BLaER1 treated with 17β-estradiol and CSF1 and Interleukin-3, amounts not matched to agents 10 nM and 100 nM (cell line): ENCODE results near the gene TTC19.
"Not testable (repeated sequence)": the region's sequence is repeated elsewhere in the genome, so short reads cannot be mapped to it uniquely, and the experiment has no call there.

Source experiments
- H3K27ac ChIP-seq, 11 experiments: shearing (Covaris generic); formaldehyde crosslinking; 2 replicates each; pipeline ENCODE4 v1.8.1; 2022
- H3K27me3 ChIP-seq, 11 experiments: shearing (Covaris generic); formaldehyde crosslinking; 2 replicates each; pipeline ENCODE4 v1.8.1; 2022
- H3K36me3 ChIP-seq, 11 experiments: shearing (Covaris generic); formaldehyde crosslinking; 2 replicates each; pipeline ENCODE4 v1.8.1; 2022
- H3K4me1 ChIP-seq, 10 experiments: shearing (Covaris generic); formaldehyde crosslinking; 2 replicates each; pipeline ENCODE4 v1.8.1; 2022
- H3K4me2 ChIP-seq, 11 experiments: shearing (Covaris generic); formaldehyde crosslinking; 2 replicates each; pipeline ENCODE4 v1.8.1; 2022
- H3K4me3 ChIP-seq, 10 experiments: shearing (Covaris generic); formaldehyde crosslinking; 2 replicates each; pipeline ENCODE4 v1.8.1; 2022
- H3K9ac ChIP-seq, 11 experiments: shearing (Covaris generic); formaldehyde crosslinking; 2 replicates each; pipeline ENCODE4 v1.8.1; 2022
- H3K9me3 ChIP-seq, 11 experiments: shearing (Covaris generic); formaldehyde crosslinking; replicated peaks in 1 of 11; 2 replicates each; pipeline ENCODE4 v1.8.1; 2022
- H4K20me1 ChIP-seq, 11 experiments: shearing (Covaris generic); formaldehyde crosslinking; 2 replicates each; pipeline ENCODE4 v1.8.1; 2022
- Cebpa-rat ChIP-seq, 11 experiments: shearing (Covaris generic); IDR thresholded peaks; 2 replicates each; pipeline ENCODE4 v1.8.1; 2022

TTC19 gene

GRCh38 chr17:16048811-16049449 is 49.3 kb downstream of the TTC19 start:
- no peaks in the 10 kb centered on the region for H3K9me3 ChIP-seq
- H3K4me3 ChIP-seq = no peak overlapping the region
- no peak overlapping the region for H3K9ac ChIP-seq
- H4K20me1 ChIP-seq = peaks cover 5 to 55% (median 20%) of the 10 kb centered on the region in 11 experiments; a peak in 16 of 22 replicates
- no peak overlapping the region for H3K27ac ChIP-seq
- H3K27me3 ChIP-seq = no peaks in the 10 kb centered on the region
- H3K4me2 ChIP-seq = no peak overlapping the region
- H3K4me1 ChIP-seq = no peaks in the 10 kb centered on the region
- peaks cover 96 to 100% (median 100%) of the 10 kb centered on the region in 11 experiments for H3K36me3 ChIP-seq
- no peak for TF ChIP-seq Cebpa-rat (IDR thresholded peaks at IDR 0.05)

DNA sequence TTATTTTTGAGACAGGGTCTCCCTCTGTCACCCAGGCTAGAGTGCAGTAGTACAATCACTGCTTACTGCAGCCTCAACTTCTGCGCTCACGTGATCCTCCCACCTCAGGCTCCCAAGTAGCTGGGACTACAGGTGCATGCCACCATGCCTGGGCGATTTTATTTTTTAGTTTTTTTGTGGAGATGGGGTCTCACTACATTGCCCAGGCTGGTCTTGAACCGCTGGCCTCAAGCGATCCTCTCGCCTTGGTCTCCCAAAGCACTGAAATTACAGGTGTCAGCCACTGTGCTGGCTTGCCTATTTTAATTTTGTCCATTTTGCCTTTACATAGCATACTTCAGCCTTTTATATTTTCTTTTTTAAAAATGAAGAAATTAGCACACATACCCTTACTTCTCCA is 51.2 kb downstream of the TTC19 start:
- H3K4me2 ChIP-seq = no peak overlapping the region
- H4K20me1 ChIP-seq = peaks cover 5 to 61% (median 28%) of the 10 kb centered on the region in 11 experiments; a peak in 17 of 22 replicates
- H3K36me3 ChIP-seq = peaks cover 96 to 100% (median 100%) of the 10 kb centered on the region in 11 experiments
- no peaks in the 10 kb centered on the region for H3K27me3 ChIP-seq
- no peaks in the 10 kb centered on the region for H3K4me1 ChIP-seq
- H3K4me3 ChIP-seq = no peak overlapping the region
- H3K9me3 ChIP-seq = peaks cover 0 to 4% (median 0%) of the 10 kb centered on the region in 11 experiments; a peak in 1 of 22 replicates
- no peak overlapping the region for H3K27ac ChIP-seq
- no peak overlapping the region for H3K9ac ChIP-seq
- TF ChIP-seq Cebpa-rat (IDR thresholded peaks at IDR 0.05) = no peak

GRCh38 chr17:16052486-16052885 is 52.9 kb downstream of the TTC19 start:
- no peaks in the 10 kb centered on the region for H3K4me1 ChIP-seq
- no peak overlapping the region for H3K4me2 ChIP-seq
- no peaks in the 10 kb centered on the region for H3K27me3 ChIP-seq
- no peak for TF ChIP-seq Cebpa-rat (IDR thresholded peaks at IDR 0.05)
- H3K9me3 ChIP-seq = peaks cover 0 to 4% (median 0%) of the 10 kb centered on the region in 11 experiments; a peak in 1 of 22 replicates
- peaks cover 5 to 56% (median 28%) of the 10 kb centered on the region in 11 experiments; a peak in 17 of 22 replicates for H4K20me1 ChIP-seq
- no peak overlapping the region for H3K4me3 ChIP-seq
- H3K9ac ChIP-seq = no peak overlapping the region
- H3K27ac ChIP-seq = no peak overlapping the region
- H3K36me3 ChIP-seq = peaks cover 96 to 100% (median 100%) of the 10 kb centered on the region in 11 experiments

GRCh38 chr17:16055139-16055538 is 55.5 kb downstream of the TTC19 start:
- H3K9ac ChIP-seq, H3K4me3 ChIP-seq, H3K4me1 ChIP-seq, H3K4me2 ChIP-seq, H3K27me3 ChIP-seq, H3K27ac ChIP-seq, H3K9me3 ChIP-seq: not testable (repeated sequence)
- Histone ChIP-seq H3K36me3 (peaks cover 97 to 100% (median 100%) of the 10 kb centered on the region in 11 experiments), H4K20me1 (peaks cover 4 to 42% (median 27%) of the 10 kb centered on the region in 11 experiments; a peak in 13 of 22 replicates)

- no peaks in the 10 kb centered on the region for H3K9me3 ChIP-seq
- H4K20me1 ChIP-seq = peaks cover 0 to 26% (median 10%) of the 10 kb centered on the region in 11 experiments; a peak in 8 of 22 replicates
- H3K4me2 ChIP-seq = no peak overlapping the region
- H3K27ac ChIP-seq = no peak overlapping the region
- no peak for TF ChIP-seq Cebpa-rat (IDR thresholded peaks at IDR 0.05)
- no peak overlapping the region for H3K4me3 ChIP-seq
- H3K9ac ChIP-seq = no peak overlapping the region
- H3K36me3 ChIP-seq = peaks cover 98 to 100% (median 100%) of the 10 kb centered on the region in 11 experiments
- H3K27me3 ChIP-seq = no peaks in the 10 kb centered on the region
- no peaks in the 10 kb centered on the region for H3K4me1 ChIP-seq
These were observed 62.0 kb downstream of the TTC19 start for GRCh38 chr17:16061631-16062030.

- Histone ChIP-seq H3K27me3 (no peaks in the 10 kb centered on the region), H3K36me3 (peaks cover 98 to 100% (median 100%) of the 10 kb centered on the region in 11 experiments), H3K4me1 (no peaks in the 10 kb centered on the region), H3K9ac (no peak overlapping the region), H3K9me3 (no peaks in the 10 kb centered on the region), H3K4me2 (no peak overlapping the region), H4K20me1 (peaks cover 0 to 19% (median 5%) of the 10 kb centered on the region in 11 experiments; a peak in 5 of 22 replicates), H3K4me3 (no peak overlapping the region), H3K27ac (no peak overlapping the region)
- TF ChIP-seq Cebpa-rat (IDR thresholded peaks at IDR 0.05) = no peak
These were observed 66.5 kb downstream of the TTC19 start for GRCh38 chr17:16066125-16066524.

DNA sequence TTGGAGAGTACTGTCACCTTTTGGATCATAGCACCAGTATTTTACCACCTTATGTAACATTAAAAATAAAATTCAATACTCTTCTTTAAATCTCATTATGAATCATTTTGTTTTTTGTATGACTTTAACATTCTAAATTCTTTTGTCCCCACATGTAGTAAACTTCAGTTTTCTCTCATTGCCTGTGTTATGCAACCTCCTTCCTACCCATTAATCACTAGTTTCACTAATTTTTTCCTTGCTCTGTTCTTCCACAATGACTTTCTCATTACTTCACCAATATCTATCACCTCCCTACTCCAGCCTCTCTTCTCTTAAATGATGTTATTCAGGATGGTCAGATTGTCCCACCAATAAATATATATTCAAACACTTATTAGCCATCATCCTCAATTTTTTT is 68.7 kb downstream of the TTC19 start:
- no peak overlapping the region for H3K4me2 ChIP-seq
- H3K27ac ChIP-seq = no peak overlapping the region
- no peak overlapping the region for H3K4me3 ChIP-seq
- H3K9me3 ChIP-seq = no peaks in the 10 kb centered on the region
- H3K4me1 ChIP-seq = no peaks in the 10 kb centered on the region
- H4K20me1 ChIP-seq = peaks cover 0 to 11% (median 2%) of the 10 kb centered on the region in 11 experiments; a peak in 4 of 22 replicates
- H3K9ac ChIP-seq = no peak overlapping the region
- peaks cover 94 to 100% (median 99%) of the 10 kb centered on the region in 11 experiments for H3K36me3 ChIP-seq
- no peak for TF ChIP-seq Cebpa-rat (IDR thresholded peaks at IDR 0.05)
- no peaks in the 10 kb centered on the region for H3K27me3 ChIP-seq

DNA sequence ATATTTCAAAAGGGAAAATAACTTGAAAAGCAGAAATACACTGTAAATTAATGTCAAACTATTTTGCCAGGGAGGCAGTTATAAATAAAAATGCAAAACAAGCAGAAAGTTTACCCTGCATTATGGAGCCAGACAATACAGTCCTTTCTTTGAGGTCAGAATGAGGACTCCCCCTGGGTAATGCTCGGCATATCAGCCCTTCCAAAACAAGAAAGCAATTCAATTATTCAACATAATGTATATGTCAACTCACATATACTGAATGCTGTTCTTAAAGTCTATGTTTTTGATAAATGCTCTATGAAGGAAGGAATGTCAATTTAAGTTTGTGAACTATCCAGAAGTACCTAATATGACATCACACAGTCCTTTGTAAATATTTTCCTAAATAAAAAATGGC is 72.4 kb downstream of the TTC19 start:
- TF ChIP-seq Cebpa-rat (IDR thresholded peaks at IDR 0.05) = no peak
- Histone ChIP-seq H3K9me3 (no peaks in the 10 kb centered on the region), H3K9ac (no peak overlapping the region), H3K4me1 (no peaks in the 10 kb centered on the region), H3K27ac (no peak overlapping the region), H4K20me1 (peaks cover 0 to 9% (median 4%) of the 10 kb centered on the region in 11 experiments; a peak in 7 of 22 replicates), H3K36me3 (peaks cover 92 to 100% (median 99%) of the 10 kb centered on the region in 11 experiments), H3K4me2 (no peak overlapping the region), H3K27me3 (no peaks in the 10 kb centered on the region), H3K4me3 (no peak overlapping the region)

DNA sequence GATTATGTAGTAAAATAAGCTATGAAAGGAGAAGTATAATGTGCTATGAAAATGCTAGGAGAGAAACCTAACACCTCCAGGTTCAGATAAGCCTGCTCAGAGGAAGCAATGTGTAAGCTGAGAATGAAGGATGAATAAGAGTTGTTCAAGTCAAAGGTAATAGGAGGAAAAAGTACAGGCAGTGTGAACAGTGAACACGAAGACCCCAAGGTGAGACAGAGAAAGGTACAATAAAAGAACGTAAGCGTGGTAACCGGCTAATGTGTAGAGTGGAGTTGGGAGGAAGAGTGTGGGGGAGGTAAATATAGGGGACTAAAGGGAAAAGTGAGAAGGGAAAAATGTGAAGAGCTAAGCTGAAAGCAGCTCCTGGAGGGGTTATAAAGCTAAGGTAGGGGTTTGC is 74.2 kb downstream of the TTC19 start:
- no peaks in the 10 kb centered on the region for H3K9me3 ChIP-seq
- H3K36me3 ChIP-seq = peaks cover 88 to 97% (median 96%) of the 10 kb centered on the region in 11 experiments
- H3K4me1 ChIP-seq = no peaks in the 10 kb centered on the region
- no peak overlapping the region for H3K27ac ChIP-seq
- H4K20me1 ChIP-seq = peaks cover 0 to 9% (median 4%) of the 10 kb centered on the region in 11 experiments; a peak in 6 of 22 replicates
- no peaks in the 10 kb centered on the region for H3K27me3 ChIP-seq
- TF ChIP-seq Cebpa-rat (IDR thresholded peaks at IDR 0.05) = no peak
- H3K4me2 ChIP-seq = no peak overlapping the region
- no peak overlapping the region for H3K9ac ChIP-seq
- H3K4me3 ChIP-seq = no peak overlapping the region

DNA sequence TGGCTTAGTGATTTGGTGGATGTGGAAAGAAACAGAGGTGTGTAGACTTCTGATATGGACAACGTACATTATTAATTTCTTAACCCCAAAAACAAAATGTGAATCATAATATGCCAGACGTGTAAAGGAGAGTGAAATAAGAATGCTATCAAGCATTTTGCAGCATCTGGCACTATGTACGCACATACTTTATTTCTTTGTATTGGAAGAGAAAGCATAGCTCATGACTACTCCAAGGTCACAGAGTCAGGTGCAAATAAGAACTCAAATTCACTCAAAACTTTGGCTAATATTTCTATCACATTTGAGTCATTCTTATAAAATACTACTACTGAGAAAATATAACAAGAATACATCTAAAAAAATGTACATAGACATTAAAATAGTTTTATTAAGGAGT is 74.8 kb downstream of the TTC19 start:
- H3K9me3 ChIP-seq = no peaks in the 10 kb centered on the region
- no peaks in the 10 kb centered on the region for H3K4me1 ChIP-seq
- H3K27me3 ChIP-seq = no peaks in the 10 kb centered on the region
- H3K4me3 ChIP-seq = no peak overlapping the region
- peaks cover 88 to 97% (median 96%) of the 10 kb centered on the region in 11 experiments for H3K36me3 ChIP-seq
- peaks cover 0 to 9% (median 4%) of the 10 kb centered on the region in 11 experiments; a peak in 5 of 22 replicates for H4K20me1 ChIP-seq
- H3K4me2 ChIP-seq = no peak overlapping the region
- no peak for TF ChIP-seq Cebpa-rat (IDR thresholded peaks at IDR 0.05)
- H3K27ac ChIP-seq = no peak overlapping the region
- no peak overlapping the region for H3K9ac ChIP-seq
